ENCODE measurements around the gene SLC25A51.

Gene SLC25A51

DNA sequence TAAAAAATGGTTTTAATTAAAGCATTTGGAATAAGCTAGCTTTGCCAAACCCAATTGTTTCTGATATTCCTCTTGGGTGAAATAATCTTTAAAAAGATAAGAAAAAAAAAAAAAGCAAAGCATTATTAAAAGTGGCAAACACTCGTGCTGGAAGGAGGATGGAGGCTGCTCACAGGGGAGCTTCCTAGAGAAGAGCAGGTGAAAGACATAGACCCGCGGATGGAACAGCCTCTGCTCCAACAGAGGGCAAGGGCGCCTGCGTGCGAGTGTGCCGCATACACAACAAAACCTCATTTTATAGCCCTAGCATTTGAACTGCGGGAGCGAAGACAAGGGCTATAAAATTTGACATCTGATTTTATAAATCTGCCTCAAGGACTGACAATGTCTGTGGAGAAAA lies 33.4 kb upstream of the SLC25A51 start:
- in situ Hi-C loops (cut with MboI; ENCODE audit: low sequenced_read_pairs) = no loop called here

DNA sequence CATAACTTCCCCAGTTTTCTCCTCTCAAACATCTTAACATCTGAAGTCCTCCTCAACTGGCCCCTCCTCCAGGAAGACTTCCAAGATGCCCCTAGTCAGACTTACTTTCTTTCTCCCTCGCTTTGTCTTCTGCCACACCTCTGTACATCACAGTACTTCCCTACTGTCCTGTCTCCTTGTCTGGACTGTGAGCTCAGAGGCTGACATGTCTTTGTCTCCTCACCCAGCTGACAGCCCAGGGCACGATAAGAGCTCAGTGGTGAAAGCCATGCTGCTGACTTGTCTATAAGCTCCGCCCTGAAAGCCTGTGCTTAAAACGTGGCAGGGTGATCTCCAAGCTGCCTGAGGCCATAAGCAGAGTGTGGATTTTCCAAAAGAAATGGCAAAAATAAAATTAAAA lies 33.0 kb upstream of the SLC25A51 start:
- in situ Hi-C loops (cut with MboI; ENCODE audit: low sequenced_read_pairs) = no loop called here

DNA sequence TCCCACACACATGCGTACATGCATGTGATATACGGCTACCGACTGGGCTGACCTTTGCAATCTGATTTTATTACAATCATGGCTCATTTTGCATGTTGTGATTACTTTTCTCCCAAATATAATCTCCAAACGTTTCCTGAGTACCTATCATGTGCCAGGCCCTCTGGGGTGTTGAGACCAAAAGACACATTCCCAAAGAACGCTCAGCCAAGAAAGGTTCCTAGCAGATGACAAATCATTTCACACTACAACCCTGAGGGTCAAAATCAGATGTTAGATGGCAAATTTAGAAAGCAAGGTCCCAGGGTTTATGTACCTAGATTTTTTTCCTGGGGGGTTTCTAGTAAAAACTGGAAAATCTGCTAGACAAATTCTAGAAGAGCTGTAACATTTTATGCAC lies 32.4 kb upstream of the SLC25A51 start:
- in situ Hi-C loops (cut with MboI; ENCODE audit: low sequenced_read_pairs) = no loop called here

DNA sequence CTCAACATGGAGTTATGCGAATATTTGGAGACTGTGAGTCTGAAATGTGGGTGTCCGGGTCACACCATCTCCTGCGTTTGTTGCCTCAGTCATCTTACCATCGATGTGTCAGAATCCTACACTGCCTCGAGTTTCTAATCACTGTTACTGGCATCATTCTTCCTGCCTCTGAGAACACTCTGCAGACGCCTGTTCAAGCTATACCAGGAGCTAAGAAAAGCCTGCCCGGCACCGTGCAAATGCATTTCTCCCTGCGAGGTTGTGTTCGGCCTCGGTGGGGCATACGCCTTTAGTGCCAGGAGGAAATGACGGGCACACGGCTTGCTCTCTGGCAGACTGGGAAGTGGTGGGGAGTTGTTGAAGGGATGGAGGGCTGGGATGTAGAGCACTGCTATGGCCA lies 31.2 kb upstream of the SLC25A51 start:
- in situ Hi-C loops (cut with MboI; ENCODE audit: low sequenced_read_pairs) = no loop called here

DNA sequence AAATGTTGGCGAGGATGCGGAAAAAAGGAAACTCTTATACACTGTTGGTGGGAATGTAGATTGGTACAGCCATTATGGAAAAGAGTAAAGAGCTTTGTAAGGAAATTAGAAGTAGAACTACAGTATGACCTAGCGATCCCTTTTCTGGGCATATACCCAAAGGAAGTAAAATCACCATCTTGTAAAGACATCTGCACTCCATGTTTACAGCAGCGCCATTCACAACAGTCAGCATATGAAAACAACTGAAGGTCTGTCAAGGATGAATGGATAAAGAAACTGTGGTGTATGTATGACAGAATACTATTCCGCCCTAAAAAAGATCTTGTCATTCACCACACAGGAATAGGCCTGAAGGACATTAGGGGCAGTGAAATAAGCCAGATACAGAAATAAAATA lies 27.7 kb upstream of the SLC25A51 start:
- in situ Hi-C loops (cut with MboI; ENCODE audit: low sequenced_read_pairs) = no loop called here

- in situ Hi-C loops (cut with MboI; ENCODE audit: low sequenced_read_pairs) = no loop called here
Measured at GRCh38 chr9:37929441-37929895, 25.5 kb upstream of the SLC25A51 start.

DNA sequence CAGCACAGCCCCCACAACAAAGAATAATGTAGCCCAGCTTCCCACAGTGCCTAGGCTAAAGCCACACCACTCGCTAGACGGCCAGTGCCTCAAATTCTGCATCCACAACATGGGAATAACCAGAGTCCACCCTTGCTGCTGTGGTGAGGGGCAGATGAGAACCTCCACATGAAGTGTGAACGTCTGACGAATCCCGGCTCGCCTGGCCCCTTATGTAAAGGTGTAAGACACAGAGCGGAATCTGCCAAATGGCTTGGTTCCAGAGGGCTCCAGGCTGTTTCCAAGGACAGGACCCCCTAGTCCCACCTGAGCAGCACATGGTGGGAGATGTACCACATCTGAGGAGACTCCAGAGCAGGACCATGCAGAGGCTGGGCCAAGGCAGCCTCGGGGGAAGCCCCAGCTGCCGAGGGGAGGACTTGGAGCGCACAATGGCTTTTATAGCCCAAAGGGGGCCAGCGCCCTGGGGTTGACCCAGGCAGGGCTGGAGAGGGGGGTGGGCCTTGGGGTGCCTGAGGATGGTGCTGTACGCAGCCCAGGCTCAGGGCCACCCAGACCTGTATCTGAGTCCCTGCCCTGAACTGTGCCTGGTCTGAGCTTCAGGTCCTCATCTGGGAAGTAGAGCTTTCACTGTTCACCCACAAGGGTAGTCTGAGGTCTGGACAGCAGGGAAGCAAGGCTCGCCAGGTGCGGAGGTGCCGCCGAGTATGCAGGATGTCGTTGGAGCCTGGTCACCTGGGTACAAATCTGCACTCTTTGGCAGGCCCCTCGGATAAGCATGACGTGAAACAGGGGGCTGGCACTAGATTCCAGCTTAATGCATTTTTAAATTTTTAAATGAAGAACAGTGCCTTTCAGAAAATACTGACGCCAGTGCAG lies 24.9 kb upstream of the SLC25A51 start:
- in situ Hi-C loops (cut with MboI; ENCODE audit: low sequenced_read_pairs) = no loop called here

GRCh38 chr9:37927601-37928551 lies 23.9 kb upstream of the SLC25A51 start:
- in situ Hi-C loops (cut with MboI; ENCODE audit: low sequenced_read_pairs) = no loop called here

DNA sequence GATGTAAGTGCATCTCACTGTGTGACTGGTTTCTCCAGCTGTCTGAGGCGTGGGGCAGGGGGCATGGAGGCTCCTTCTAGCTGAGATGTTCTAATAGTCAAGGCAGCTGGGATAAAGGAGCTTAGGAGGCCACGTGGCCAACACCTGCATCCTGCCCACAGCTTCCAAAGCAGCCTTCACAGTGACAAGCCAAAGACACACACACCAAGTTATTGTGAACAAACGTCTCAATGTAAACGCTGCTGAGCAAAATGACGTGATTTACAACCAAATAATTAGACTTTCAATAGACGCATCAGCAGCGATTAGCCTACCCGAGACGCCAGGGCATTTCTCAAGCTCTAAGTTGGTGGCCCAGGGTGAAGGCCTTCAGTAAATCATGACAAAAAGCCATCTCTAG lies 23.2 kb upstream of the SLC25A51 start:
- in situ Hi-C loops (cut with MboI; ENCODE audit: low sequenced_read_pairs) = no loop called here

GRCh38 chr9:37926737-37927118 lies 22.8 kb upstream of the SLC25A51 start:
- in situ Hi-C loops (cut with MboI; ENCODE audit: low sequenced_read_pairs) = no loop called here

- in situ Hi-C loops (cut with MboI; ENCODE audit: low sequenced_read_pairs) = no loop called here
Measured at GRCh38 chr9:37925786-37926736, 22.1 kb upstream of the SLC25A51 start.

DNA sequence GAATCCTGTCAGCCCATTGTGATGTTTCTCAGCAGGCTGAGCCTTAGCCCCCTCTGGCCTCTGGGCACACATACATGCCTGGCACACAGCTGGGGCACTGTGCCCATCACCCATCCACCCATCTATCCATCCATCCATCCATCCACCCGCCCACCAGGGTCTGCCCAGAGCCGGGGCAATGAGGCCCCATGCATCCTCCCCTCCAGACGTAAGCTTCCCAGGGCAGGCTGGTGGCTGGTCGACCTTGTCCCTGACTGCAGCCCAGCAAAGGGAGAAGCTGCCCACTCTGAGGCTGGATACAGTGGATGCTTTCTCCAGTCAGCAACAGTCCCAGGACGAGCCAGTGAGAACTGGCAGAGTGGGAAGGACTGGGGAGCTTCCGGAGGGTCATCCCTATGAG lies 21.1 kb upstream of the SLC25A51 start:
- in situ Hi-C loops (cut with MboI; ENCODE audit: low sequenced_read_pairs) = no loop called here

- in situ Hi-C loops (cut with MboI; ENCODE audit: low sequenced_read_pairs) = loop anchor here (25.0 kb wide), 2 partner anchors 437 to 438 kb away; partner anchors contain the start of gene POLR1E
Measured at GRCh38 chr9:37924538-37924937, 20.6 kb upstream of the SLC25A51 start.

DNA sequence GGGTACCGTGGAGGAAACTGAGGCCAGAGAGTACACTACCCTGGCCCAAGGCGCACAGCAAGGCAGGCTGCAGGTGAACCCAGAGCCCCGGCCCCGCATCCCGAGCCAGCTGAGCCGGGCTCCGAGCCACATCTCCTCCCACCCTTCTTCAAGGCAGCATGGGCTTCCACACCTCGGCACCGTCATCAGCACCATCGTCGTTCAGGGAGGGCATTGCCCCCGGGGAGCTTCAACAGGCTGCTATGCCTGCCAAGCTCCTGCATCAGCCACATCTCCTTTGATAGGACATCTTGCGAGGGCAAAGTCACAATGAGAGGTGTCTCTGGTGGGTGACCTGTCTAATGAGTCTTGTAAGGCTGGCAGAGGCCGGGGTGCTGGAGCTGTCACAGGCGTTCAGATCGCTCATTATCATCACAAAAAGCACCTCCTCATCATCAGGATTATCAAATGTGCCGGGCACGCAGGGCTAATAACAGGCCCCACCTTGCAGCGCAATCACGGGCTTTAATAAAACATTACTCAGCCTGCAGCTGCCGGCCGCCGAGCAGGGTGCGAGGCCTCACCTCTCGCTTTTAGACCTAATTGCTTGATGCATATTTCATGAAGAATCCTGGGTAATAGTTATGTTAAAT lies 20.0 kb upstream of the SLC25A51 start:
- in situ Hi-C loops (cut with MboI; ENCODE audit: low sequenced_read_pairs) = loop anchor here (25.0 kb wide), 2 partner anchors 437 to 438 kb away; partner anchors contain the start of gene POLR1E

DNA sequence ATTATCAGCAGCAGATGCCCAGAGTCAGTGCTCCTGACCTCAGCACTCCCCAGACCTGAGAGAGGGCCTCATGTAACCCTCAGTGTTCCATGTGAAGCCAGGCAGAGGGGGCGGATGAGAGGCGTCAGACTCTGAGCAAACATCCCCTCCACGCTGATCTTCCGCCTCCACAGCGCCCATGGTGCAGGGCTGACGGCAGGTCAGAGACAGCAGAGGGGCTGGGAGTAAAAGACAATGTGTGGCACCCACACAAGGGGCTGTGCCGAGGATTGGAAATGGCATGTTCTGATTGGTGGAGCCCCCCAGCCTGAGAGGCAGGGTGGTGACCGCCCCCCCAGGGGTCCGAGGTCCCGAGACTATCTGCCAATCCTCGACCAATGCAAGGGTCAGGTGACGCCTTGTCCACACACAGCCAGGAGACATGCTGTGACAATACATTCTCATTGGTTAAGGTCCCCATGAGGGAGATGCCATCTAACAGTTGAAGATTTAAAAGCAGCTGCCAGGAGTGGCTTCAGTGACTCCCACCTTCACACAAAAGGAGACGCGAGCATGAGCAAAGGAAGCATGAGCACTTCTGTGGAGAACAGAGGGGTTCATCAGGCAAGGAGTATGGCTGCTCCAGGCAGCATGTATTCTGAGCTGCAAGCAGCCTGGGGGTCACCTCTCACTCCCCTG lies 19.3 kb upstream of the SLC25A51 start:
- in situ Hi-C loops (cut with MboI; ENCODE audit: low sequenced_read_pairs) = loop anchor here (25.0 kb wide), 2 partner anchors 436 to 439 kb away; partner anchors contain the start of gene POLR1E

- in situ Hi-C loops (cut with MboI; ENCODE audit: low sequenced_read_pairs) = loop anchor here (25.0 kb wide), 2 partner anchors 435 to 440 kb away; partner anchors contain the start of gene POLR1E
Measured at GRCh38 chr9:37922363-37923117, 18.6 kb upstream of the SLC25A51 start.

DNA sequence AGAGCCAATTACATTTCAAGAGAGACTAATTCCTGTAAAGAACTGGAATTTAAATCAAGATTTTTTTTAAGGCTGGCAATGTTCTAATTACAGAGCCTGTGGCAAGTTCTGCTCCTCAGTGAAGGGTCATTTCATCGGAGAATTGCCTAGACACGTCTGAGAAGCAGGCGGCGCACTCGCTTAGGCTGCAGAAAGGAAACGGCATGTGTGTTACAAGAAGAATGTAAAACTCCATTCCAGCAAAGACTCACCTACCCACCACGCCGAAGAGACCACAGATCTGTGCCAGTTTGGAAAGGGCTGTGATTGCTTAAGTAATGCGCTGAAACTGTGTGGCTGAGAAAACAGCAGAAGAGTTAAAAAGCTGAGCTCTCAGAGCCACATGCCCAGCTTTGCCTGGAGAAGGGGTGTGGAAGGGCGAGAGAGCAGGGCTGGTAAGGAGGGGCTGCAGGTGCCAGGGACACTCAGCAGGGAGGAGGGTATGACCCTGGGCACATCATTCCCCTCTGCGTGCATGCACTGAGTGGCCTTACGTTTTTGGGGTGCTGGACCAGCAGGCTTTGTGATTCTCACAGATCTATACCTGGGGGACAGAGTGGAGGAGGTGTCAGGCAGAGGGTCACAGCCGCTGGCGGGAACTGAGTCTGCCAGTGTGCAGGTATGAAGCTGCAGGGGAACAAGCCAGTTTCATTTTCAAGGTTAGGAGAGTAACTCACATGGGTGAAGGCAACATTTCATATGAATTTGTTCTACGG lies 17.8 kb upstream of the SLC25A51 start:
- in situ Hi-C loops (cut with MboI; ENCODE audit: low sequenced_read_pairs) = loop anchor here (25.0 kb wide), 2 partner anchors 434 to 441 kb away; partner anchors contain the start of gene POLR1E

- in situ Hi-C loops (cut with MboI; ENCODE audit: low sequenced_read_pairs) = loop anchor here (25.0 kb wide), 2 partner anchors 434 to 441 kb away; partner anchors contain the start of gene POLR1E
Measured at GRCh38 chr9:37921168-37921510, 17.2 kb upstream of the SLC25A51 start.

Measured in HL-60/S4 treated with retinoic acid at 250 ng/mL for 4 days and 3 days (cell line).